HEK293T (cell line): ENCODE measurements around the gene MAMLD1.

Experiments used
- CTCF ChIA-PET: fragments of 350-600 bp; formaldehyde crosslinking; extraction: SDS; loops from one replicate; lab custom pipeline; 2021; ENCODE audit warnings: antibody characterized with exemption, inconsistent platforms; lab: Yijun Ruan, JAX
- POLR2A ChIA-PET: fragments of 350-600 bp; formaldehyde crosslinking; extraction: SDS; loops from one replicate; lab custom pipeline; 2020; ENCODE audit warnings: antibody characterized with exemption, inconsistent platforms; lab: Yijun Ruan, JAX
- DNase-seq: peaks from one replicate; pipeline ENCODE4 v3.0.0; 2012; ENCODE audit warnings: mixed read lengths; ENCODE audit errors: extremely low spot score
- ARNT ChIP-seq: fragments of 450-650 bp; IDR thresholded peaks from 2 replicates; pipeline ENCODE4 v1.6.1; 2017; ENCODE audit warnings: mild to moderate bottlenecking
- BHLHE40 ChIP-seq: fragments of 450-650 bp; IDR thresholded peaks from 2 replicates; pipeline ENCODE4 v1.6.1; 2016; ENCODE audit warnings: mild to moderate bottlenecking, moderate library complexity, borderline replicate concordance
- CTBP1 ChIP-seq: fragments of 450-650 bp; IDR thresholded peaks from 2 replicates; pipeline ENCODE4 v1.6.1; 2016; ENCODE audit warnings: borderline replicate concordance
- ELF4 ChIP-seq: fragments of 450-650 bp; IDR thresholded peaks from 2 replicates; pipeline ENCODE4 v1.6.1; 2017; ENCODE audit warnings: antibody characterized with exemption
- FOXA1 ChIP-seq: fragments of 450-650 bp; IDR thresholded peaks from 2 replicates; pipeline ENCODE4 v1.6.1; 2016; ENCODE audit warnings: mild to moderate bottlenecking
- FOXK2 ChIP-seq: fragments of 450-650 bp; IDR thresholded peaks from 2 replicates; pipeline ENCODE4 v1.6.1; 2016; ENCODE audit warnings: mild to moderate bottlenecking
- FOXM1 ChIP-seq: fragments of 450-650 bp; IDR thresholded peaks from 2 replicates; pipeline ENCODE4 v1.6.1; 2017; ENCODE audit warnings: mild to moderate bottlenecking, borderline replicate concordance
- HDGF ChIP-seq: fragments of 450-650 bp; IDR thresholded peaks from 2 replicates; pipeline ENCODE4 v1.6.1; 2017; ENCODE audit warnings: antibody characterized with exemption, borderline replicate concordance
- L3MBTL2 ChIP-seq: fragments of 450-650 bp; conservative IDR thresholded peaks from 2 replicates; pipeline ENCODE4 v1.6.1; 2016; ENCODE audit warnings: mild to moderate bottlenecking
- LEF1 ChIP-seq: fragments of 450-650 bp; IDR thresholded peaks from 2 replicates; pipeline ENCODE4 v1.6.1; 2017; ENCODE audit warnings: mild to moderate bottlenecking, borderline replicate concordance
- NFRKB ChIP-seq: fragments of 450-650 bp; IDR thresholded peaks from 2 replicates; pipeline ENCODE4 v1.6.1; 2016; ENCODE audit warnings: mild to moderate bottlenecking, moderate library complexity
- PKNOX1 ChIP-seq: fragments of 450-650 bp; IDR thresholded peaks from 2 replicates; pipeline ENCODE4 v1.6.1; 2016
- SP1 ChIP-seq: fragments of 450-650 bp; IDR thresholded peaks from 2 replicates; pipeline ENCODE4 v1.6.1; 2017
- SUZ12 ChIP-seq: fragments of 450-650 bp; IDR thresholded peaks from 2 replicates; pipeline ENCODE4 v1.6.1; 2016; ENCODE audit warnings: mild to moderate bottlenecking
- TARDBP ChIP-seq: fragments of 450-650 bp; IDR thresholded peaks from 2 replicates; pipeline ENCODE4 v1.6.1; 2016
- ZNF384 ChIP-seq: fragments of 450-650 bp; IDR thresholded peaks from 2 replicates; pipeline ENCODE4 v1.6.1; 2016

MAMLD1 gene

GRCh38 chrX:150459196-150459595 lies 96.1 kb downstream of the MAMLD1 start:
- CTCF ChIA-PET = no interaction called here
- DNase-seq = no peak
- POLR2A ChIA-PET = no interaction called here
- no peak for TF ChIP-seq FOXA1
- TF ChIP-seq HDGF = no peak
- TF ChIP-seq LEF1 = no peak
- TF ChIP-seq ARNT = no peak
- TF ChIP-seq TARDBP = no peak
- no peak for TF ChIP-seq FOXK2

GRCh38 chrX:150460063-150460462 lies 96.9 kb downstream of the MAMLD1 start:
- ChIA-PET CTCF (no interaction called here), POLR2A (no interaction called here)
- DNase-seq = no peak
- no peak for TF ChIP-seq L3MBTL2
- TF ChIP-seq CTBP1 = no peak
- no peak for TF ChIP-seq SP1
- no peak for TF ChIP-seq NFRKB
- no peak for TF ChIP-seq FOXM1
- TF ChIP-seq HDGF = no peak
- no peak for TF ChIP-seq LEF1
- no peak for TF ChIP-seq FOXK2
- no peak for TF ChIP-seq FOXA1
- TF ChIP-seq ELF4 = no peak
- TF ChIP-seq BHLHE40 = no peak
- TF ChIP-seq TARDBP = no peak
- TF ChIP-seq ARNT = no peak

- ChIA-PET POLR2A (no interaction called here), CTCF (no interaction called here)
- no peak for TF ChIP-seq SP1
- no peak for TF ChIP-seq BHLHE40
- TF ChIP-seq ZNF384 = no peak
- TF ChIP-seq NFRKB = no peak
These were observed 97.7 kb downstream of the MAMLD1 start for GRCh38 chrX:150460781-150461180.

GRCh38 chrX:150463566-150463965 lies 100.4 kb downstream of the MAMLD1 start:
- TF ChIP-seq FOXK2 (no peak), L3MBTL2 (no peak), LEF1 (no peak), CTBP1 (no peak), SP1 (no peak), SUZ12 (no peak)
- CTCF ChIA-PET = no interaction called here
- POLR2A ChIA-PET = no interaction called here
- no peak for DNase-seq

More at GRCh38 chrX:150460781-150461180, 97.7 kb downstream of the MAMLD1 start:
- DNase-seq = no peak

GRCh38 chrX:150464001-150464400 lies 100.9 kb downstream of the MAMLD1 start:
- no peak for DNase-seq
- CTCF ChIA-PET = no interaction called here
- POLR2A ChIA-PET = no interaction called here
- no peak for TF ChIP-seq CTBP1
- TF ChIP-seq HDGF = no peak
- TF ChIP-seq FOXA1 = no peak
- TF ChIP-seq ZNF384 = no peak
- TF ChIP-seq FOXM1 = no peak
- no peak for TF ChIP-seq LEF1
- TF ChIP-seq ARNT = no peak
- no peak for TF ChIP-seq L3MBTL2
- TF ChIP-seq BHLHE40 = no peak
- no peak for TF ChIP-seq PKNOX1
- TF ChIP-seq SP1 = no peak
- TF ChIP-seq TARDBP = no peak
- no peak for TF ChIP-seq ELF4
- no peak for TF ChIP-seq SUZ12
- no peak for TF ChIP-seq NFRKB

GRCh38 chrX:150465326-150465725 lies 102.2 kb downstream of the MAMLD1 start:
- TF ChIP-seq ARNT (no peak), SUZ12 (no peak), HDGF (no peak), FOXM1 (no peak), PKNOX1 (no peak)
- ChIA-PET POLR2A (no interaction called here), CTCF (no interaction called here)
- DNase-seq = no peak

GRCh38 chrX:150465881-150466775 lies 103.0 kb downstream of the MAMLD1 start:
- no peak for TF ChIP-seq ZNF384
- no peak for TF ChIP-seq FOXK2
- no peak for TF ChIP-seq NFRKB
- TF ChIP-seq L3MBTL2 = no peak
- TF ChIP-seq SP1 = no peak
- no peak for TF ChIP-seq SUZ12
- TF ChIP-seq LEF1 = no peak
- TF ChIP-seq ELF4 = no peak
- no peak for TF ChIP-seq CTBP1
- no peak for TF ChIP-seq FOXA1
- no peak for TF ChIP-seq TARDBP
- no peak for TF ChIP-seq FOXM1
- CTCF ChIA-PET = no interaction called here
- POLR2A ChIA-PET = no interaction called here
- DNase-seq = no peak
